SW 1271 (cell line): ENCODE results near the gene STAMBPL1.
"Not testable (repeated sequence)": the region's sequence is repeated elsewhere in the genome, so short reads cannot be mapped to it uniquely, and the experiment has no call there.

ENCODE experiments used
- DNase-seq, 2 experiments: peaks; one replicate each; lab custom pipeline; 2025; lab: John Stamatoyannopoulos, UW

Gene STAMBPL1

DNA sequence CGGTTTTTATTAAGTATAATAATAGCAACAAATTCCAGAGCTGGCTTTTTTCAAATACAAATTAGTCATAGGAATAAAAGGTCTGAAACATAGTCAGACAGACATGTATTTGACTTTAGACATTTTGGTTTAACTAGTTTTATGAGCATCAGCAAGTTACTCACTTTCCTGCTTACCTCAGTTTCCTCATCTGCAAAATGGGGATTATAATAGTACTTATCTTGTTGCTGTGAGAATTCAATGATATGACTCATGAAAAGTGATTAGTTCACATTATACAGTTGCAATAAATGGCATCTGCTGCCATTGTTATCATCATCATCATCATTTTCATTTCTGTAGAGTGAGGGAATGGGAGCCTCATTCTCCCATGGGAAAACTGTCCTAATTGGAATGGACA lies 39.0 kb downstream of the STAMBPL1 start:
- no peak for DNase-seq

DNA sequence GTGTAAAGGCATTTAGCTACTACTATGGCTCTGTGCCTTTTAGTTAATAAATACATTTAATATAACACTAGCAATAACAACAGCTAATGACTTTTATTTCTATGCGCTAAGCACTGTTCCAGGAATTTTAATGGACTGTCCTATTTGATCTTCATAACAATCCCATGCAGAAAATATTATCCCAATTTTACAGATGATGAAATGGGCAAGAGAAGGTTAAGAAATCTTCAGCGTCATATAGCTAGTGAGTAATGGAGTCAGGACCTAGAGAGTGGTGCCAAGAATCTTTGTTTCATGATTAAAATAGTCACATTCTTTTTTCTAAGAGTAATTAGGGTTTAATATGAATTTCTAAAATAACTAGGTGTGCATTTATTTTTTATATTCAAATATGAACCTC lies 40.2 kb downstream of the STAMBPL1 start:
- DNase-seq: no peak

DNA sequence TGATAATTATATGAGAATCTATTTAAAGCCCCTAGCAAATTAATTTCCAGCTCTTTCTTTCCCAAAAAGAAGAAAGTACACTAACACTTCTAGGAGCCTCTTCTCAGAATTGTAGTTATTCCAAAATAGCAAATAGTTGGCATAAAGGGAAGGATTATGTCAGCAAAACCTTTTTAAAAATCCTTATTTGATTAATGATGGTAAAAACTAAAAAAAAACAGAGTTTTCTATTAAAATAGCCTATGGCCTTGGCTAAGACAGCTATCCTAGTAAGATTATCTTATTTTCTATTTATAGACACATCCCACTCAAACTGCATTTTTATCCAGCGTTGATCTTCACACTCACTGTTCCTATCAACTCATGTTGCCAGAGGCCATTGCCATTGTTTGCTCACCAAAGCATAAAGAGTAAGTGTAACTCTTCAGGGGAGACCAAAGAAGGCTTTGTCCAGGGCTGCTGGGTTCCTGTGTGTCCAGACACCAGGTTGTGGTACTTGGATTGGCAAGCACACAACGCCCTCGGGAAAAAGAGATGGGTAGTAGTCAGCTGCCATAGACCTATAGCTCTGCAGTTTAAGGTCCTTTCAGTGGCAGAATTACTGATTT lies 41.0 kb downstream of the STAMBPL1 start:
- no peak for DNase-seq

DNA sequence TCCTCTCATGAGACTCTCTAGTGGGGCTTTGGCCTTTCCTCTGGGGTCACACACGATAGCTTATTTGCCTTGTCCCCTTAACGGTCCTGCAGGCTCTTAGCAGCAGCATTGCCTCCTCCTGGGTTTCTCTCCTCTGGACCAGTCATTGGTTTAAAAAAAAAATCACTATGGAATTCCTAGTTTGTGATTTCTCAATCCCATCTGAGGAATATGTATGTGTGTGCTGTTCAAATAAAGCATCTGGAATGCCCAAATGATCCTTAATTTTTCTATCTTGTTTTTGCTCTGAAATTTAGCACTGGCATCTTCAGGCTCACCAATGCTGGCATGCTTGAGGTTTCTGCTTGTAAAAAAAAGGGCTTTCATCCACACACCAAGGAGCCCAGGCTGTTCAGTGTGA lies 42.0 kb downstream of the STAMBPL1 start:
- DNase-seq: no peak

DNA sequence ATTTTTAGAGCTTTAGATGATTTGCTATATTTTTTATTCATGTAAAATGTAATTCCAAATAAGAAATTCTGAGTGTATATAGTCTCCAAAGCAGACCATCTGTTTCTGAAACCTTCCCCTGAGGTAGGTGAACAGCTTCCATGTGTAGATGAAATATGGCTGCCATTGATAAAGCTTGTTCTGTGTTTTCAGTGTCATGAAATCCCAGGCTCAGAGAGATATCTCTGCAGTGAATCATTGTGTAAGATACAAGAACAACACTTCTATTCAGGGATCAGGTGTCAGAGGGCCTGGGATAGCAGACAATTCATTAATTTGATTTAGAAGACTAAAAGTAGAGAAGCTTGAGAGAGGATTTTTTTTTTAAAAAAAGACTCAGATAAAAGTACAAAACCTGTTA lies 43.5 kb downstream of the STAMBPL1 start:
- no peak for DNase-seq

DNA sequence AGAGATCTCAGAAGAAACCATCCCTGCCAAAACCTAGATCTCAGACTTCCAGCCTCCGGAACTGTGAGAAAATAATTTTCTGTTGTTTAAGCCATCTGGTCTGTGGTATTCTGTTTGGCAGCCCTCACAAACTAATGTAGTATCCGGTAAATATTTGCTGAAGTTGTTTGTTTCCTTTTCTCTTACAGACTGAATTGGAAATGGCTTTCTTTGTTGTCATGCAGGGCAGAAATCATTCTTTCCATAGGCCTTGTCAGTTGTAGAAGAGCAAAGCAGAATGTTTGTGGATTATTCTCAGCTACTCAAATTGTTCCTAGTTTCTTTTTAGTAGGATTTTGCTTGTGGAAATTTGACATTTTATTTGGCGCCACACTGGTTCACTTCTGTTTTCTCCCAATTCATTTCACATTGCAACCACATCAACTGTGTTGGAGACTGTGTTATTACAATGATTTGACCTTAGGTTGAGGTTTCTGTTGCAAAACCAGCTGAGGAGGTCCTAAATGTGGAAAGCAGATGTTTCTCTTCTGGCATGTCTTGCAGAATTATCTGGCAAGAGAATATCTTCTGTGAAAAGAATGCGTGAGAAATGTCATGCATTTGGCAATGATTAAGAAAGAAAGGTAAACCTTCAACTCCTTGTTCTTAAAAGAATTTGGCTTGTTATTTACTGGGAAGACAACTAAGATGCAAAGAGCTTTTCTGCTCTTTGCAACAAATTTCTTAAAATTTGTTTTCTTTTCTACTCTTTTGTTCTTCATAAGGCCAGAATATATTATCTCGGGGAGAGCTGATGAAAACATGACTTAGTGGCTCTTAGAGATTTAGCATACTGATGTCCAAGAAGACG lies 46.7 kb downstream of the STAMBPL1 start:
- no peak for DNase-seq

DNA sequence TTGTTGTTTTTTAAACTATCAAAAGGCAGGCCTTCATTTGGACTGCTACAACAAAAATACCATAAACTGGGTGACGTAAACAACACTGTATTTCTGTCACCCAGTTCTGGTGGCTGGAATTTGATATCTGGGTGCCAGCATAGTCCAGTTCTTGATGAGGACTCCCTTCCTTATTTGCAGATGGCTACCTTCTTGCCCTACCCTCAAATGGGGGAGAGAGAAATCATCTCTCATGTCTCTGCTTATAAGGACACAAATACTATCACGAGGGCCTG lies 47.3 kb downstream of the STAMBPL1 start:
- no peak for DNase-seq

DNA sequence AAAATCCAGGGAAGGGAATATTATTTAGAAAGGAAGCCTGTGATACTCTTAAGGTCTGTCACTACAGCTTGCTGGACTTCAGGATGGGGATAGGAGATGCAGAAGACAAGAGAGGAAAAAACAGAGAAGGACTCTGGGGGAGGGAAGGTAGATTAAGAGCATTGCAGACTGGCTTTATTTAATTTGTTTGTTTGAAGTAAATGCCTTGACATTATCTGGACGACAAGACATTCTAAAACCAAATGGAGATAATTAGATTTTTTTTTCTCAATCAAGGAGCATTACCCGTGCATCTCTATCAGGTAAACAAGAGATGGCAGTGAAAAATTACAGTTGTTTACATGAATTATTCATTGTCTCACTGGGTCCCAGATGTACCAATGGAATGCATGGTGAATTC lies 48.2 kb downstream of the STAMBPL1 start:
- DNase-seq: no peak

DNA sequence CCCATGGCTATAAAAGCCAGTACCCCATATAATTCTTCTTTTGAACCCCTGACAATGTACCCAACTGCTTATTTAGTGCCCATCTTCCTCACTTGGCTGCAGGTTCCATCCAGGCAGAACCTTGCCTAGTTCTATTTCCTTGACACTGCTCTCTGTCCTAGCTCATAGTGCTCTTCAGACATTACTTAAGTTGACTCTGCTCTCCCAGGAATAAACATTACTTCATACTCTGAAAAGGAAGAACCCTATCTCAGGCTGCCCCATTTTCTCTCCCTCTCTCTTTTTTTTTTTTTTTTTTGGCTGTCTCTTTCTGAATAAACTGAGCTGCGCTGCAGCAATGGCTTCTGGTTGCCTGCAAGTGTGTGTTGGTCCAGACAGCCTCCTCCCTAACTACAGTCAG lies 51.5 kb downstream of the STAMBPL1 start:
- no peak for DNase-seq

DNA sequence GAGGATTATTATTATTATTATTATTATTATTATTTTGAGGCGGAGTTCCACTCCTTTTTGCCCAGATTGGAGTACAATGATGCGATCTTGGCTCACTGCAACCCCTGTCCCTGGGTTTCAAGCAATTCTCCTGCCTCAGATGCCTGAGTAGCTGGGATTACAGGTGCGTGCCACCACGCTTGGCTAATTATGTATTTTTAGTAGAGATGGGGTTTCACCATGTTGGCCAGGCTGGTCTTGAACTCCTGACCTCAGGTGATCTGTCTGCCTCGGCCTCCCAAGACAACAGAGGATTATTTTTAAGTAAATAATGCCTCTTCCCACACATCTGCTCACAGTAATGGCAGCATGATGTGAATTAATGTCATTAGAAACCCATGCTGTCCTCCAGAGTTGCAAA lies 52.0 kb downstream of the STAMBPL1 start:
- DNase-seq: not testable (repeated sequence)

DNA sequence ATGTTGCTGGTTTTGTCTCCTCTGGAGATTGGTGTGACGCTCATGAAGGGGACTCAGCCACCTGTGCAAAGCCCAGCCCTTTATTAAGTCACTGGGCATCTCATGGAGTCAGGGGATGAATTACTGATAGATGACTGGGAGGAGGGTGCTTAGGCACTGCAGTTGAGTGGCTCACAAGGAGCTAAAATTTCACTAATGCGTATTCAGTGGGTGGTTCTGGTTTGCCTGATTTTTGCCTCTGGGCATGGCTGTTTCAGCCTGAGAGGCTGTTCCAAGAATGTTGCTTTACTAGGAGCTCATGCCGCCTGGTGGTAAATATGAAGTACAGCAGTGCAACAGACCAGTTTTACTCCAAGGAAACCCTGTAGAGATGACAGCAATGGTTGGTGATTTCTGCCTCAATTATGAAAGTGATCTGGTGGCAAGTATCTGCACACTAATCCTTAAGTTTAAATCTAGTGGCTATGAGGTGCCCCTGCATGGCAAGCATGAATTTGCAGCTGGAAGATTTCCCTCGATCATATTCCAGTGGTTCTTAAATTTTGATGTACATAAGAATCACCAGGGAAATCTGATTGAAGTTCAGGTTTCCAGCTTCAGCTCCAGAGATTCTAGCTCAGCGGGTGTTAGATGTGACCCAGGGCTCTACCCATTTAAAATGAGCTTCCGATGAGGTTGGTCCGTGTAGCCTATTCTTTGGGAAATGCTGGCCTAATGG lies 52.7 kb downstream of the STAMBPL1 start:
- peak in 1 of 2 experiments; percentile 66 for DNase-seq

DNA sequence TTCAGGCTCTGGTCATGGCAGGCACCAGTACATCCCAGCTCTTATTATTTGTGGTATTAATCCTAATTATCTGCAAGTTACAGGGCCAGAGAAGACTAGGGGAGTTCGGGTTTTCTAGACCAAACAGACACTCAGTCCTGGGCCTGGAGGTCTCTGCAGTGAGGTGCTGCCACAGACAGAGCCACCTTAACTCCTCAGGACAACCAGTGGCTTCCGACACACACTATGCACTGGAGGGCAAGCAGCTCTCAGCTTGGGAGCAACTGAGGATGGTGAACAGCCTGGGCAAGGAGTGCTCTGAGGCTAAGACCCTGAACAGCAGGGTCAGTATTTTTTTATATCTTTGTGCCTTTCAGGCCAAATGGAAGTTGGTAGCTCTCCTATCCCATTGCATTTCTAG lies 53.5 kb downstream of the STAMBPL1 start:
- no peak for DNase-seq

DNA sequence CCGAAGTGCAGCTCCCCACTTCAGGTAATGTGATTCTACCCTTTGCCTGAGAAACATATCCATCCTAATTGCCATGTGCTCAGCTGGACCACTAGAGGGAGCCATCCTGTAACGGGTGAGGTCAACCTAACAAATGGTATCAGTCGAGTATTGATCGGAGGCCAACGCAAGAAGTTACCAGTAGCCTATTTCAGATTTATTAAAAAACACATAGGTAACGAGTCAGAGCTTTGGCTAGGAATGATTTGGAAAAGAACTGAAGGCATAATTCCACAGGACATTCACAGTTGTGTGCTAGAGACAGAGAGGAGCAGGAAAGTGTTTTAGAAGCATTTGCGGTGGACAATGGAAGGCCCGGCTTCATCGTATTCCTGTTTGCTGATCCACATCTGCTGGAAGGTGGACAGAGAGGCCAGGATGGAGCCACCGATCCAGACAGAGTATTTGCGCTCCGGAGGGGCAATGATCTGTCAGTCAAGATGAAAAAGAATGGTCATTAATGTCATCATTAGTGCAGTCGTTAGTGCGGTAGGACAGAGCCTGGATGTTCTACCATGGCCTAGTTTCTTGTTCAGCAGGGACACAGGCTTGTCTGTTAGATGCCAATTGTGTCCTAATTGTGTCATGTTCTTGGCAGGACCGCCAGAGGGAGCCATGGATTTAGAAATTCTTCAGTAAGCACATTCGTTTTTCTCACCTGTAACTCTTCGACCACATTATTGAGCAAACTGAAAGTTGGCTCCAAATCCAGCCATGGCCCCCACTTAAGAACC lies 55.0 kb downstream of the STAMBPL1 start:
- peak in 1 of 2 experiments; percentile 59 for DNase-seq

DNA sequence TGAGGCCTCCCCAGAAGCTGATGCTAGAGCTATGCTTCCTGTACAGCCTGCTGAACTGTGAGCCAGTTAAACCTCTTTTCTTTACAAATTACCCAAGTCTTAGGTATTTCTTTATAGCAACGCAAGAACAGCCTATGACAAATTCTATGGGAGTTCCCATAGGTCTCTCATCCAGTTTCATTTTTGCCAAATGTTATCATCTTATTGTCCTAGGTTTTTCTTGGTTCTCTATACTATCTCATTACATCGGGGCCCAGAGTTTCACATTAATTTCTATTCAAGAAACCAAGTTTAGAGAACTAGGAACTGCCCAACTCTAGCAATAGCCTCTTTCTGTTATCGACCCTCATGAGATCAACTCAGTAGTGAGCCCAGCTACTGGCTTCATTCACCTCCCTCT lies 56.6 kb downstream of the STAMBPL1 start:
- no peak for DNase-seq

DNA sequence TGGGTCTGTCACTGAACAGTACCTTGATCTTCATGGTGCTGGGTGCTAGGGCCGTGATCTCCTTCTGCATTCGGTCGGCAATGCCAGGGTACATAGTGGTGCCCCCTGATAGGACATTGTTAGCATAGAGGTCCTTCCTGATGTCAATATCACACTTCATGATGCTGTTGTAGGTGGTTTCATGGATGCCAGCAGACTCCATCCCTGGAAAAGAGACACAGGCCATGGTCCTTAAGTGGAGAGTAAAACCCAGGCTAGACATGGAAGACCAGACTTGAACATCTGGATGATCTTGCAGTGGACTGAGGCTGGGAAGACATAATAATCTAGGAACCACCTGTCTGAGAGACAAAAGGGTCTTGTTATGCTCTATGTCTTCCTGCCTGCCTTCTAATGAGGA lies 58.0 kb downstream of the STAMBPL1 start:
- no peak for DNase-seq

DNA sequence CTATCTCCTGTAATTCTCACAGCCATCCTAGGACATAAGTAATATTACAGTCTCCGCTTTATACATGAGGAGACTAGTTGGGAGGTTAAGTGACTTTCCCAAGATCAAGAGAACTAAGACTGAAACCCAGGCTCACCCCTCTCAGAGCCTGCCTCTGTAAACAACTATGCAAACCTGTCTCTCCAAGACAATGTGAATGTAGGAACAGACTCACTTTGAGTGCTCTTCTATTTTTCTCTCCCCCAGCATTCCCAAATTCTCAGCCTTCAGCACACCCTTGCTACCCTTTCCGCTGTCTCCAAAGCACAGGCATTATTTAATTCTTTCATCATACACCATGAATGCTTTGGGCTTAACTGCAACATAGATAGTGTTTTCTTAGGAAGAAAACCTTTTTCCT lies 58.9 kb downstream of the STAMBPL1 start:
- no peak for DNase-seq

DNA sequence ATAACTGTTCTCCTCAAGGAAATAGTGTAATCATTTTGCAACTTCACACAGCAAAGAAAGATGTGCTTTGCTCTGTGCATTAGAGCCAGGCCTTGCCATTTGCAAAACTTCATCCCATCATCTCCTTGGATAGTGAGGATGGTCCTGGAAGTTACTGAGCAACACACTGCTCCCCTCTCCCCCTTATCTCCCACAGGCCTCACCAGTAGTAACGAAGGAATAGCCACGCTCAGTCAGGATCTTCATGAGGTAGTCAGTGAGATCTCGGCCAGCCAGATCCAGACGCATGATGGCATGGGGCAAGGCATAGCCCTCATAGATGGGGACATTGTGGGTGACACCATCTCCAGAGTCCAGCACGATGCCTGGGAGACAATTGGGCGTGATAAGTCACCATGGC lies 61.0 kb downstream of the STAMBPL1 start:
- DNase-seq: no peak

DNA sequence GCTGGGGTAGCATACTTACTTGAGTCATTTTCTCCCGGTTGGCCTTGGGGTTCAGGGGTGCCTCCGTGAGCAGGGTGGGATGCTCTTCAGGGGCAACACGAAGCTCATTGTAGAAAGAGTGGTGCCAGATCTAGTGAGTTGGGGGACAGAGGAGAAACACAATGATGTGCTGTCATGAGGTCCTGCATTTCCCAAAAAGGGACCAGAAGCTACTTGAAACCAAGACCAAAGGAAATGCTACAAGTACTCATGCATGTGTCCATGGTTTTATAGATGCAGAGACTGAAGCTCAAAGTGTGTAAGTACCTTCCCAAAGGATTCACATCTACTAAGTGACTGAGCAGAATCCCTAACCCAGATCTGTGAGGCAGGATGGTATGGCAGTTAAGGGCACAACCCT lies 63.7 kb downstream of the STAMBPL1 start:
- DNase-seq: no peak

DNA sequence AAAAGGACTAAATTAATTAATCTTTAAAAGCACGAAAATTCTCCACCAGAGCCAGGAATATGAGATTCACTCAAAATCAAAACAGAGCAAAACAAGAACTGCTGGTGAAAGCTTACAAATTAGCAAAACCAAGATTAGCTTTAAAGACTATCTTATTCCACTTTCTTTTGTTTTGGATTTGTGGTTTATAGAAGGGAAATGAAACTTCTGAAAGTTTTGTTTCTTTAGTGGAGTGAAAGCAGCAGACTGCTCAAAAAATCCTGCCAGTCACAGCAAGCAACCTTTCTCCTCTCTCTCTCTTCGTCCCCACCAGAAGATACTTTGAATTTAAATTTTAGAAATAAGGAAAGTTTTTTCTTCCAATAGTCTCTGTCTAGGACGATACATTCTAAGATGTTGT lies 64.8 kb downstream of the STAMBPL1 start:
- DNase-seq: no peak

DNA sequence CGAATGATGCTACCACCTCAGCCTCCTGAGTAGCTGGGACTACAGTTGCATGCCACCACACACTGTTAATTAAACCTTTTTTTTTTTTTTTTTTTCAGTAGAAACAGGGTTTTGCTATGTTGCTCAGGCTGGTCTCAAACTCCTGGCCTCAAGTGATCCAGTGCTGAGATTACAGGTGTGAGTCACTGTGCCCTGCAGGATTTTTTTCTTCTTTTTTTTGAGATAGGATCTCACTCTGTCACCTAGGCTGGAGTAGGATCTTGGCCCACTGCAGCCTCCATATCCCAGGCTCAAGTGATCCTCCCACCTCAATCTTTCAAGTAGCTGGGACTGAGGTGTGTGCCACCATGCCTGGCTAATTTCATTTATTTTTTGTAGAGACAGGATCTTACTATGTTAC lies 66.2 kb downstream of the STAMBPL1 start:
- DNase-seq: no peak

DNA sequence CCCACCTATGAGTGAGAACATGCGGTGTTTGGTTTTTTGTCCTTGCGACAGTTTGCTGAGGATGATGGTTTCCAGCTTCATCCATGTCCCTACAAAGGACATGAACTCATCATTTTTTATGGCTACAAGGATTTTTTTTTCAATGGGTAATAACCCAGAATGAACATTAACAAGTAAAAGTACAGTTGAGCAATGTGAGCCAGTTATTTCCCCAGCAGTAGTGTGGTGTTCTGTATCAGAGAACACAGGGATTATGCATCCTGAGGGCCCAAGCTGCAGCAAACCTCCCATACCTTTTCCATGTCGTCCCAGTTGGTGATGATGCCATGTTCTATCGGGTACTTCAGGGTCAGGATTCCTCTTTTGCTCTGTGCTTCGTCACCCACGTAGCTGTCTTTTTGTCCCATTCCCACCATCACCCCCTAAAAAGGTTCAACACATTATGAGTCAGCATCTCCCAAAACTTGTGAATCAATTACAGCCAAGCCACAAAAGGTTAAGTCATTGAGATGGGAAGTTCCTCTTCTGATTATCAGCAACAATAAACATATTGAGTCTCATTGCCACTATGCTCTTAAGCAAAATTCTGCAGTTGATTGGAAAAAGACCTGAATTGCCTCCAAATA lies 67.0 kb downstream of the STAMBPL1 start:
- DNase-seq: no peak

DNA sequence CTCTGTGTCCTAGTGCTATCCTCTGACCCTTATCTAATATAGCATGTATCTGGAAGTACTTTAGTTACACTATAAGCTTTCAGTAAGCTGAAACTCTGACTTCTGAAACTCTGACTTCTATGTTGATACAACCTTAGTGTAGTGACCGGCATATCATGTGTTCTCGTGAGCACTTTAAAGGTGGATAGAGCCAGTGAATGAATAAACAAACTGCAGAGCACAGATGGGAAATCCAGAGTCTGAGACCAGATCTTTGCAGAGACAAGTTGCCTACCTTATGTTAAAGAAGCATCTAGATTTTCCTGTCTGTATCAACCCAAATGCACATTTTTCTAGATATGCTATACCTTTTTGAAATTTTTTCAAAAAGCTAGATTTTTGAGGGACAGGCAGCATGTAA lies 69.0 kb downstream of the STAMBPL1 start:
- no peak for DNase-seq
